NCI-H2171 (cell line): ENCODE data around the gene NAGA.
"Not testable (repeated sequence)": the region's sequence is repeated elsewhere in the genome, so short reads cannot be mapped to it uniquely, and the experiment has no call there.

Source experiments
- DNase-seq: peaks from one replicate; lab custom pipeline; 2025; lab: John Stamatoyannopoulos, UW

The NAGA gene

DNA sequence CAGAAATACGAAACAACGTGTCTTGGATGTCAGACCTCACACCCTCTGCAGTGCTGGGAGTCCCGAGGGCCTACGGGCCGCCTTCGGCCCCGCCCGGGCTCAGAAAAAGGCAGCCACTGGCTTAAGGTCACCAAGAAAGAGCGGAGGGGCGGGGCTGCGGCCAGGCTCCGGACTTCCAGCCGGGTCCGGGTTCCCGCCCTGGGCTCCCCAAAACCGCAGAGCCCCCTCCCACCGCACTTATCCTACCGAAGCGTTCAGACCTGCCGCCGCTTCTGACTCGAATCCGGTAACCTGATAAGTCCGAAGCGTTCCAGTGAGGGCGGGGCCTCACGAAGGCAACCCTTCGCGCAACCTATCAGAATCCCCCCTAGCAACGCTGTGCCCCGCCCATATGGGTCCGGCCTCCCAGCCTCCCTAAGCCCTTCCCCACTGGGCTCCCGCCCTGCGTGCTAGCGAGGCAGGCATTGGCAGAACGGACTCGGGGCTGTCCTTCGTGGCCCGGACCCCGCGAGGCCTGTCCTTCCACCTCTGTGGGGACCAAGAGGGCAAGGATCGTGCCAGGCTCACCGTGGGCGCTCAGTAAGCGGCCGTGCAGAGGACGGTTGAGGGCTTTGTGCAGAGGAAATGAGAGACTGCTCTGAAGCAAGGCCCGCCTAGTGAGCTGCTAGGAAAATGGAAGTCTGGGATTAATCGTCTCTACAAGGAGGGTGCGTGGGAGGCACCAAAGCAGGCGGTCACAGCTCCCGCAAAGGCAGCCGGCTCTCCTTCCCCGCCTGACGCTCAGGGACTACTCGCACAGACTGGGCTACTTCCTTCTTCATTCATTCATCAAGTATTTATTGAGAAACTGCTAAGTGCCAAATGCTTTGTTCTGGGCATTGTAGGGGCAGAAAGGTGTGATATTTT, at the start of gene NAGA:
Gene NAGA, minus strand, starts transcription at position 296 of the 906 bp plus-strand sequence. CDS start 515 bp downstream, outside the sequence.
- peak; percentile 98 for DNase-seq

DNA sequence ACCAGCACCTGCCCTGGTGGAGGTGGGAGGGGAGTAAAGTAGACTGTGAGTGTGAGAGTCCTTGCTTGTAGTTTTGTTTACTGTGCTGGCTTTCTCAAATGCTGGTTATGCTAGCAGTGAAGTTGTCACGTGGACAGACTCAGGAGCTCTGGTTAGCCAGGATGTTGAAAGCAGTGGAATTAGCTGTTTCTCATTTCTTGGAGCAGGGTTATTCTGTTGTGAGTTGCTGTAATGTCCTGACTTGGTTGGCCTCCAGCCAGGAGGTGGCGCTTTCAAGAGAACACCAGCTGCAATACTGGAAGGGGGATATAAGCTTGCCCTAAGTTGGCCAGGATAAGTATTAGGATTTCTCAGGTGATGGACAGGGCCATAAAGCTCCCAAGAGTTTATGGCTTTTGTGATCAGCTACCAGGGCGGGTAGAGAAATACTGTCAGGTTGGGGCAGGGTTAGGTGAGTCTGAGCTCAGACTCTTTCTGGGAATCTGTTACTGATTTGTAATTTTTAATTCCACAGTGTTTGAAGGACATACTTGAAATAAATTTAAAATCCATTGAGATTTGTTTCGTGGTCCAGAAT, 46.3 kb upstream of the NAGA start:
- DNase-seq: no peak

- not testable (repeated sequence) for DNase-seq
These were observed 44.8 kb upstream of the NAGA start for GRCh38 chr22:42115420-42115830.

DNA sequence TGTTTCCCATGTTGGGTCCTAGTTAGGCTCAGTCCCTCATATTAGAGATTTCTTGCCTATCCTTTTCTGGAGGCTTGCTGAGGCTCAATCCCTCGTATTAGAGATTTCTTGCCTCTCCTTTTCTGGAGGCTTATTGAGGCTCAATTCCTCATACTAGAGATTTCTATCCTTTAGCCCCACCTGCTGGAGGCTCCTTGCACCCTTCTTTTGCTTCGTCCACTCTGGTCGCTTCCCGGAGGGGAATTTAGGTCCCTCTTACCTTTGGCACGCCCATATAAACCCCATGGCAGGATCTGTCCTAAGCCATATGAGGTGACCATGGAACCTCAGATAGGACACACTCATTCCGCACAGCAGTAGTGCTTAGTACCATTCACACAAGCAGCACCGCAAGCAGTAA, 44.1 kb upstream of the NAGA start:
- no peak for DNase-seq

DNA sequence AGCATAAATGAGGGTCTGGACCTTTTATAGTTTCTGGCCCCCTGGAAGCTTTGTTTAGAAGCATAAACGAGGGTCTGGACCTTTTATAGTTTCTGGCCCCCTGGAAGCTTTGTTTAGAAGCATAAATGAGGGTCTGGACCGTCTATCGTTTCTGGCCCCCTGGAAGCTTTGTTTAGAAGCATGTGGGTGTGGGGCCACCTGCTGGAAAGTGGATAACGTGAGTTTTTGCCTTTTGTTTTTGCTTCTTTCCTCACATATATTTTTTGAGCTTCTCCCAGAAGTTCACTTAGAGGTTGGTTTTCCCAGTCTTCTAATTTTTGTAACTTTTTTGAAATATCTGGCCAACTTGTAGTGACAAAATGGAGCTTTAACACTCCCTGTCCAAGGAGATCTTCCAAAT, 42.2 kb upstream of the NAGA start:
- not testable (repeated sequence) for DNase-seq

DNA sequence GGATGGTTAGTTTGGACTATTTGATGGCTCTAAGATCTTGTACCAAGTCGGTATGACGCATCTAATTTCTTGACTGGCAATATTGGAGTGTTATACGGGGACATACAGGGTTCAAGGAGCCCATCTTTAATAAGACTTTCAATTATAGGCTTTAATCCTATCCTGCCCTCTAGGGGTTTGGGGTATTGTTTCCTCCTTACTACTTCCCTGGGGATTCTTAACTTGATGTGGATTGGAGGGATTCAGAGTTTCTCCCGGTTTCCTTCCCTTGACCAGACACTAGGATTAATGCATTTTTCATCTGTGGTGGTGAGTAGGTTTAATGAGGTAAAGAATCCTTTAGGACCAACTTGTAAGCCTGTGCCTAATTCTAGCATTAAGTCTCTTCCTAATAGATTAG, 41.2 kb upstream of the NAGA start:
- DNase-seq: no peak

- DNase-seq: no peak
These were observed 38.2 kb upstream of the NAGA start for GRCh38 chr22:42108848-42109247.

DNA sequence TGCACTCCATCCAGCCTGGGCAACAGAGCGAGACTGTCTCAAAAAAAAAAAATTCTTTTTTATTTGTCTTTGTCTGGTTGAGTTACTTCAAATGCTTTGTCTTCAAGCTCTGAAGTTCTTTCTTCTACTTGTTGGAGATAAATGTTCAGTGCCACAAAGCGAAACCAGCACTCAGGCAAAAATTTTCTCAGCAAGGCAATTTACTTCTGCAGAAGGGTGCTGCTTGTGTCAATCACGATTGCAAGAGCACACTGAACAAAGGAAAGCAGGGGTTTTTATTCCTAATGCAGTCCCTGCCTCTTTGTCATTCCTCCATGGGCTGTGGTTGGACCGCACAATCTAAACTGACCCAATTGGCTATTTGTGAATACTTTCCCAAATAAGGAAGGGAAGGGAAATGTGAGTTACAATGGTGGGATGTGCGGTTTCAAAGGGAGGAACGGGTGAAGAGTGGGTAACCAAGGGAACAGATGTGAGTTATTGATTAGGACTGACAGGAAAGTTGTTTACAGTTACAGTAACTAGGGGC, 33.8 kb upstream of the NAGA start:
- DNase-seq: not testable (repeated sequence)

GRCh38 chr22:42101199-42101598, 30.6 kb upstream of the NAGA start:
- DNase-seq: no peak

DNA sequence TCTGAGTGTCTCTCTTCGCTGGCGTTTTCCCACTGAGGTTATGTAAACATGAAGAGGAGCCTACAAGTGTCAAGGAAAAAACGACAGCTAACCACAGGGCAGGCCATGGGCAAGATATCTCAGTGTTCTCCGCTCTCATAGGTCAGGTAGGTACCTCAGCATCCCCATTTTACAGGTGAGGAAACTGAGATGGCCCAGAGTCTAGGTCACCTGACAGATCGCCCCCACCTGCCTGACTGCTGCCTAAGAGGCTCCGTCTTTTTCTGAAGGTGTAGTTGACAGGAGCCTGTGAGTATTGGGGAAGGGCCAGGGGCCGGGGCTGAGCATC, 20.8 kb upstream of the NAGA start:
- DNase-seq: no peak

DNA sequence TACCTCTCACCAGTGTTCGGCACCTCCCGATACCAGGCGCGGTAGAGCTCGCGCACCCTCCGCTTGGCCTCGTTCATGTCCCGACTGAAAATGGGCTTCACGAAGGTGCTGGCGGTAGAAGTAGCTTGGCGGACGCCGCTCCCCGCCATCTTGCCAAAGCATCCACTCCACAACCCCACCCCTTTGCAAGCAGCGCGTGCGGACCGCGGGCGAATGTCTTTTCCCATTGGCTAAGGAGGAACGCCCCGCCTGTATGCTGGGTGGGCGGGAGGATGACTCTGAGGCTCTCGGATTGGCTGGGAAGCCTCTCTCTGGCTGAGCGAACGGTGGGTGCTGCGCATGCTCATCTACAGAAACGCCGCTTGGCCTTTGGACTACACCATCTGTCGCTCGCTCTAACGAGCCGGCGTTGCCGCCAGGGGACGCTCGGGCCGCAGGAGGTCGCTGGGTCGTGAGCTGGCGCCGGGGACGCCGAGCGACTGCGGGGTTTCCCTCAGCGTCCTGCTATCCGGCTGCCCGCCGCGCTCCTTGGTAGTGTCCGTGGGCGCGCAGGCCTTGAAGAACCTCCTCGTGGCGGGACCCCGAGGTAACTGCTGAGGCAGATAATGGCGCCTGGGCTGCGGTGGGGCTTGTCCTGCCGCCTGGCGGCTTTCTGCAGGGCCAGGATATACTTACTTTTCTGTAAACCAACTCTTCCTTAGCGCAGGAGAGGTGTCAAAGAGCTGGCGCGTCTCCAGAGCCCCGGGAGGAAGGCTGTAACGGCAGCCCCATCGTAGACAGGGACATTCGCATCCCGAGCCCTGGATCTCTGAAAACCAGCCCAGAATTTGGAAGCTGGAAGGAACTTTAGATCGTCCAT, 20.2 kb upstream of the NAGA start, which contains the start of gene NDUFA6:
Gene NDUFA6, minus strand, starts transcription at position 177 of the 859 bp plus-strand sequence. Its CDS starts 28 bp downstream, at position 149.
- peak; percentile 99 for DNase-seq

GRCh38 chr22:42086051-42086450, 15.4 kb upstream of the NAGA start:
- no peak for DNase-seq

DNA sequence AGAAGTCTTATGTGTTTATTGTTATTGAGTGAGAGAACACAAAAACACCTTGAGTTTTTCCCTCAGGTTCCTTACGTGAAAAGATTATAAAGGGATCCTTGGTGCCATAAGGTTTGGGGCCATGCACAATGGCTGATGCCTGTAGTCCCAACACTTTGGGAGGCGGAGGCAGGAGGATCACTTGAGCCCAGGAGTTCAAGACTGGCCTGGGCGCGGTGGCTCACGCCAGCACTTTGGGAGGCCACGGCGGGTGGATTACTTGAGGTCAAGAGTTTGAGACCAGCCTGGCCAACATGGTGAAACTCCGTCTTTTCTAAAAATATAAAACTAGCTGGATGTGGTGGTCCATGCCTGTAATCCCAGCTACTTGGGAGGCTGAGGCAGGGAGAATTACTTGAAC, 14.3 kb upstream of the NAGA start:
- DNase-seq: no peak

- DNase-seq: no peak
These were observed 12.5 kb upstream of the NAGA start for GRCh38 chr22:42083119-42083518.

DNA sequence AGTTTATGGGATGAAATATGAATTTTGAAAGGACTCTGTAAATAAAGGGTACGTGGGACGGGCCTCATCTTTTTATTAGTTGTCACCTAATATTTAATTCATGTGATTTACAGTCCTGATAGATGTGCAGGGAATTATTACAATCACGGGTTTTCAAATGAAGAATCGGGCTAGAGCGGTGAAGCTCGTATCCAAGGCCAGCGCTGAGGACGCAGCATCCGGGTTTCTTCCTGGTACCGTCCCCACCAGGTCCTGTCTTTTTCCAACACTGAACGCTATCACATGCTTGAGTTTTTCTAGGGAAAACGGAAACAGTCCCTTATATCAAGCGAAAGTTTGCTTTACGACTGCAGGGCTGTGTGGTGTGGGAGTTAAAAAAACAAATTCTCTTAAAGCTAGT, 9.7 kb upstream of the NAGA start:
- peak; percentile 31 for DNase-seq

DNA sequence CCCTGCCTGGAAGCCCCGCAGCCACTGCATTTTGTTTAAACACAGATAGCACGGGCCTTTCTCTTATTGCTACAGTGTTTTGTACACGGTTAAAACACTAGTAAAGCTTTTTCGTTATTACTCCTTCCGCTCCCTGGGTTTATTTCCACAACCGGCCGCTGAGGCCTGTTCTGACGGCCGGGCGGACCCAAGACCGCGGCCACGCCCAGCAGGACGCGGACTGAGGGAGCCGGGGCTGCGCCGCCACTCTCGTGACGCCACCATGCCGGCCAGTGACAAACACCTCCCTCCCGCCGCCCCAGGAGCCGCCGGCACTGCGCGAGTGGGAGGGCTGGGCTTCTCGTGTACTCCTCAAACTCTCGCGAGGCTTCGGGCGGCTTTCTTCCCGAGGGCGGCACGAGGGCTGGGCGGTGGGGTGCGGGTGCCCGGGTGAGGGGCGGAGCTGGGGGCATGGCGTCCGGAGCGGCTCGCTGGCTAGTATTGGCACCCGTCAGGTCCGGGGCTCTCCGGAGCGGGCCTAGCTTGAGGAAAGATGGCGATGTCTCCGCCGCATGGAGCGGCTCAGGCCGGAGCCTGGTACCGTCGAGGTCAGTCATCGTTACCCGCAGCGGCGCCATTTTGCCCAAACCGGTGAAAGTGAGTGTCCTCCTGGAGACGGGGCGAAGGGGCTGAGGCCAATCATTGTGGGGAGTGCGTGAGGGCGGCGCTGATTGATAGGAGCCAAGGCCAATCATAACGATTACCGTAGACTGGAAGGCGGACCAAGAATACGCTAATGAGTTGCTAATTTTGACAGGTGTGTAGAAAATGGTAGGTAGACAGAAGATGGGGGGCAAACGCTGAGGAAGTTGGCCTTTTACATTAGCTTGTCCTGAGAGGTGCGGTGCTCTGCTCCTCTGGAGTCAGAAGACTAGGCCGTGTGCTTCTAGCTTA, 9.0 kb upstream of the NAGA start, which contains the start of gene SMDT1:
Gene SMDT1, plus strand, starts transcription at position 382 of the 933 bp plus-strand sequence. Its CDS starts 69 bp downstream, at position 451.
- peak; percentile 98 for DNase-seq

DNA sequence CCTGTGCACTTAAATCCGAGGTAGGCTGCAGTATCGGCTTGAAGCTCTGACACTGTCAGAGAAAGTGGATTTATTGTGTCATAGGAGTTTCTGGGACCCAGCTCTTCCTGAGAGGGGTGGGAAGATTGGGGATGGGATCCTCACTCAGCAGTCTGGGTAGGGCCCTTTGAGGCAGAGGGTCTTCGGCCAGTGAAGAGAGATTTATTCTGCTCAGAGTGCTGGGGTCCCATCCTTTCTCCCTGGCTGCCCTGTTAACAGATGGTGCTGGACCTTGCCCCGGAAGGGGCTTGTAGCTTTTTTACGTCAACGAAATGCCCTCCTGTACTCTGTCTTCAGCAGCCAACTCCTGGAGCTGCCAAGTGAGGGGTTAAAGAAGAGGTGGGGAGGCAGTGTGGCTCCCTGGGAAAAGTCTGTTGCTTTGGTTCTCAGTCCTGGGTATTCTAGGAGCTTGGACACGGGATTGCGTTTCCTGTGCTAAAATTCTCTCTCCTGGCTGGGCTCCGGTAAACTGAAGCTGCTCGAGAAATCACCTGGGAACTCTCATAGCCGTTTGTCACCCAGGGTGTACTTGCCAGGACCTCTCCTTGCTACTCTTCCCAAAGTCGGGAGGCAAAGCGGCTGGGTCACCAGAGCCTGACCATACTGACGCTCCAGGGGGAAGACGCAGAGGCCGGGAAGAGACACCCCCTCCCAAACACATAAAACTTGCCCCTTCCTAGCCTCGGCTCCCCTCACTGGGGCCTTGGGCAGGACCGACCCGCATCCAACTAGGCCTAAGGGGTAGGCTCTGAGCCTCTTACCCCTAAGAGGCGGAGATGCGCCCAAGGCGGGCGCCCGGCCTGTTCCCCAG, 8.1 kb upstream of the NAGA start:
- DNase-seq: no peak

DNA sequence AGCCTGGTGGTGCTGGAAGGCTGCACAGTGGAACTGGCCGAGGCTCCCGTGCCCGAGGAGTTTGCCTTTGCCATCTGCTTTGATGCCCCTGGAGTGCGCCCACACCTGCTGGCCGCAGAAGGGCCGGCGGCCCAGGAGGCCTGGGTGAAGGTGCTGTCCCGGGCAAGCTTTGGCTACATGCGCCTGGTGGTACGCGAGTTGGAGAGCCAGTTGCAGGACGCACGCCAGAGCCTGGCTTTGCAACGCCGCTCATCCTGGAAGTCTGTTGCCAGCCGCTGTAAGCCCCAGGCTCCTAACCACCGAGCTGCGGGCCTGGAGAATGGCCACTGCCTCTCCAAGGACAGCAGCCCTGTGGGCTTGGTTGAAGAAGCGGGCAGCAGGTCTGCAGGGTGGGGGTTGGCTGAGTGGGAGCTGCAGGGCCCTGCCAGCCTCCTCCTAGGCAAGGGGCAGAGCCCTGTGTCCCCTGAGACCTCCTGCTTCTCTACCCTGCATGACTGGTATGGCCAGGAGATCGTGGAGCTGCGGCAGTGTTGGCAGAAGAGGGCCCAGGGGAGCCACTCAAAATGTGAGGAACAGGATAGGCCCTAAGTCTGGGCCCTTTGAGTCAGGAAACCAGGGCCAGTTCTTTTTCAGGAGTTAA, 7.0 kb upstream of the NAGA start:
- DNase-seq: no peak

DNA sequence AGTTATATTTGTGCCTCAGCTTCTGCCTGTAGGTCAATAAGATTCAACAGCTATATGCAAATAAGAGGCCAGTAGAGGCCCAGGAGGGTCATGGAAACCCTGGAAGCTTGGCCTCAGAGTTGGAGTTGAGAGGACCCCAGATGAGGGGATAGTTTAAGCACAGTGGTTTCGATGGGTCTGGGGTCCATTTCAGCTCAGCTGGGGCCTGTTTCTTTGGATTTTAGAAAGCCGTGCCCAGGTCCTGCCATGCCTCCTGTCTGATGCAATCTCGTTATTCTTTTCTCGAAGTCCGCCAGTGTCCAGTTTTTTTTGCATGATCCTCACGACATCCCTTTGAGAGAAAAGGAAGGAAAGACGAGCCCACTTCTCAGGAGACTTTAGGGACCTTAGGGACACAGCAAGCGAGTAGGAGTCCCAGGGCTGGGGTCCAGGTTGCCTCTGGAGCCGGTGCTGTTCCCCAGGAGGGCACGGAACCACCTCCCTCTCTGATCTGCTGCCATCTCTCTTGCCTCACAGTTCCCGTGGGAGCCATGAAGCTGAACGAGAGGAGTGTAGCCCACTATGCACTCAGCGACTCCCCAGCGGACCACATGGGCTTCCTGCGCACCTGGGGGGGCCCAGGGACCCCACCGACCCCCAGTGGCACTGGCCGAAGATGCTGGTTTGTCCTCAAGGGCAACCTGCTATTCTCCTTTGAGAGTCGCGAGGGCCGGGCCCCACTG, 6.3 kb upstream of the NAGA start:
- no peak for DNase-seq
